ENCODE results near the gene PTMA. TPM values are rescaled to one million over a fixed set of nuclear protein-coding genes. Genes with fewer than 3 reads are reported as not detected.
"Not testable (repeated sequence)": the region's sequence is repeated elsewhere in the genome, so short reads cannot be mapped to it uniquely, and the experiment has no call there.

Gene PTMA
- polyA plus RNA-seq, 1 donor from 2014 or later: 2,091 TPM

- Histone ChIP-seq H3K9ac (ENCODE audit: low read length) (peak overlapping the region; percentile 99), H3F3A (ENCODE audit: insufficient read depth, low read length, poor library complexity, severe bottlenecking) (peaks cover 11% of the 10 kb centered on the region), H3K4me3 (ENCODE audit: low read length) (peak overlapping the region; percentile 100), H4K20me1 (ENCODE audit: insufficient read depth) (peaks cover 48% of the 10 kb centered on the region), H3K79me2 (replicated peaks; ENCODE audit: insufficient read depth, low read length) (peaks cover 50% of the 10 kb centered on the region)
- H3K9me2 ChIP-seq (ENCODE audit: insufficient read depth, low read length); H3K27ac ChIP-seq (ENCODE audit: low read length); H3K9me3 ChIP-seq (ENCODE audit: low read length); H3K27me3 ChIP-seq (ENCODE audit: insufficient read depth, low read depth, low read length); H2AFZ ChIP-seq (ENCODE audit: low read depth, low read length); H3K4me2 ChIP-seq (ENCODE audit: low read length); H3K36me3 ChIP-seq (ENCODE audit: insufficient read depth, low read length): not testable (repeated sequence)
These were observed 4.2 kb downstream of the PTMA start for GRCh38 chr2:231712451-231713021.

- H4K20me1 ChIP-seq (ENCODE audit: insufficient read depth): peaks cover 48% of the 10 kb centered on the region
- H3K27ac ChIP-seq (ENCODE audit: low read length); H3K9me2 ChIP-seq (ENCODE audit: insufficient read depth, low read length); H3K4me3 ChIP-seq (ENCODE audit: low read length); H3K27me3 ChIP-seq (ENCODE audit: insufficient read depth, low read depth, low read length); H3K9ac ChIP-seq (ENCODE audit: low read length); H3K4me2 ChIP-seq (ENCODE audit: low read length); H3K9me3 ChIP-seq (ENCODE audit: low read length); H3K36me3 ChIP-seq (ENCODE audit: insufficient read depth, low read length); H2AFZ ChIP-seq (ENCODE audit: low read depth, low read length): not testable (repeated sequence)
- peaks cover 11% of the 10 kb centered on the region for H3F3A ChIP-seq (ENCODE audit: insufficient read depth, low read length, poor library complexity, severe bottlenecking)
- peaks cover 50% of the 10 kb centered on the region for H3K79me2 ChIP-seq (replicated peaks; ENCODE audit: insufficient read depth, low read length)
These were observed 5.0 kb downstream of the PTMA start for GRCh38 chr2:231713406-231713729.

- H3K27ac ChIP-seq (ENCODE audit: low read length): no peak overlapping the region
- peaks cover 48% of the 10 kb centered on the region for H4K20me1 ChIP-seq (ENCODE audit: insufficient read depth)
These were observed 5.7 kb downstream of the PTMA start for GRCh38 chr2:231713730-231714638.

More at GRCh38 chr2:231713730-231714638, 5.7 kb downstream of the PTMA start:
- H2AFZ ChIP-seq (ENCODE audit: low read depth, low read length): no peak overlapping the region
- no peaks in the 10 kb centered on the region for H3K9me3 ChIP-seq (ENCODE audit: low read length)
- H3K9me2 ChIP-seq (ENCODE audit: insufficient read depth, low read length): no peaks in the 10 kb centered on the region
- no peak overlapping the region for H3K9ac ChIP-seq (ENCODE audit: low read length)
- peak; percentile 62 for TF ChIP-seq RAD21 (conservative IDR thresholded peaks at IDR 0.05)
- TF ChIP-seq EZH2 (IDR thresholded peaks at IDR 0.05; ENCODE audit: borderline replicate concordance, insufficient read depth, low read length, poor library complexity, severe bottlenecking): no peak
- peak; percentile 75 for TF ChIP-seq SMC3 (conservative IDR thresholded peaks at IDR 0.05; ENCODE audit: poor library complexity)
- TF ChIP-seq REST (IDR thresholded peaks at IDR 0.05; ENCODE audit: borderline replicate concordance): no peak
- TF ChIP-seq EP300 (conservative IDR thresholded peaks at IDR 0.05; ENCODE audit: poor library complexity, severe bottlenecking): no peak
- peak; percentile 17 for TF ChIP-seq MXI1 (conservative IDR thresholded peaks at IDR 0.05; ENCODE audit: poor library complexity, severe bottlenecking)
- peak; percentile 33 for TF ChIP-seq POLR2AphosphoS5 (IDR thresholded peaks at IDR 0.05)
- no peak for TF ChIP-seq TAF1 (IDR thresholded peaks at IDR 0.05; ENCODE audit: low read depth)
- TF ChIP-seq CTCF (IDR thresholded peaks at IDR 0.05; ENCODE audit: poor library complexity, severe bottlenecking): peak; percentile 78
- no peak overlapping the region for H3K4me2 ChIP-seq (ENCODE audit: low read length)
- peaks cover 44% of the 10 kb centered on the region for H3K79me2 ChIP-seq (replicated peaks; ENCODE audit: insufficient read depth, low read length)
- H3K36me3 ChIP-seq (ENCODE audit: insufficient read depth, low read length): peaks cover 4% of the 10 kb centered on the region
- no peaks in the 10 kb centered on the region for H3K27me3 ChIP-seq (ENCODE audit: insufficient read depth, low read depth, low read length)
- peaks cover 11% of the 10 kb centered on the region for H3F3A ChIP-seq (ENCODE audit: insufficient read depth, low read length, poor library complexity, severe bottlenecking)
- H3K4me3 ChIP-seq (ENCODE audit: low read length): no peak overlapping the region

Measured in neural cell (in vitro differentiated cells).